ENCODE data around the gene CAPN8. TPM values are rescaled to one million over a fixed set of nuclear protein-coding genes. Genes with fewer than 3 reads are reported as not detected.

CAPN8 gene
- total RNA-seq, 1 donor from 2014 or later, result 97.2 TPM

GRCh38 chr1:223702735-223703667 lies 37.5 kb upstream of the CAPN8 start:
- no peak for DNase-seq (ENCODE audit: low spot score)

DNA sequence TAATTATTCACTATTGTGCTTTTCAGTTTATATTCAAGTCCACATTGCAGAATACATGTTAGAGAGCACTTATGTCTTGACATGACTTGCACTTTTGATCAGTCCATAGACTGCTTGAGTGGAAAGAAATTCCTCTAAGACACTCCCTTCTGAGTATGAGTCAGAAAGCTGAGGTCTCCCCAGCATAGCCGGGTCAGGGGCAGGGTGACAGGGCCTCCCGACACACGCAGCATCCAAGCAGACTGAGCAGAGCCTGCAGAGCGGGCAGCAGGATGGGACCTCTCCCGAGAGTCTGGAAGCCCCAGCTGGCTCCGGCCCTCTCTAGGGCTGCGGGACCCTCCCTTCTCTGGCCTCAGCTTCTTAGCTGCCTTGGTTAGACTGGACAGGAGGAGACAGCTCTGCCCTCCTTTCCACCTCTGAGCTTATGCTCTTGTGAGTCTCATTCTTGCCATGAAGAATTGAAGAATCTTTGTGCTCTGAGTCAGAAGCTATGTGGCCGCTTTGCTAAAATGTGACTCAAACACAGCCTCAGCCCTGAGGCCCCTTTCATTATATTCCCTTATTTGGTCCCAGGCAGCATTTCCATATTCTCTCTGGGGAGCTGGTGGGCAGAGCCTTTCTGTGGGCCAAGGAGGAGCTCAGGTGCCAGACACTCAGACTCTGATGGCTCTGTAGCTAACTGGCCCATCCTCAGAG lies 35.6 kb upstream of the CAPN8 start:
- no peak for DNase-seq (ENCODE audit: low spot score)

- DNase-seq (ENCODE audit: low spot score), result no peak
Measured at GRCh38 chr1:223700388-223700918, 35.0 kb upstream of the CAPN8 start.

- no peak for DNase-seq (ENCODE audit: low spot score)
Measured at GRCh38 chr1:223695941-223696340, 30.4 kb upstream of the CAPN8 start.

GRCh38 chr1:223695014-223695548 lies 29.6 kb upstream of the CAPN8 start:
- no peak for DNase-seq (ENCODE audit: low spot score)

DNA sequence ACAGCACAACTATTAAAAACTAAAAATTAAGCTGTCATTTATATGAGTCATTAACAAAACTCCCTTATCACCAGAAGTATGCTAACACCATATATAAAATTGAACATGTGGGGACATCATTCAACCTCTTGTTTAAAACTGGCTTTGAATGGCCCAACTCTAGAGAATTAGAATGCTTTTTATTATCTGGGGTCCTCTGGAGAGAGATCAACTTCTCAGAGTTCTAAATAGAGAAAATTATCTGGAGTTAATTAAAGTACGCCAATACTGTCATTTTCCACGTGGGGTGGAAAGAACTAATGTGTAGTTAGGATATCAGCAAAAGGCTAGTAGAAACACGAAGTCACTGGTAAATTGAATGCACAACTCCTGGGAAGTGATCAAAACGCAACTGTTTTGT lies 25.6 kb upstream of the CAPN8 start:
- no peak for DNase-seq (ENCODE audit: low spot score)

DNA sequence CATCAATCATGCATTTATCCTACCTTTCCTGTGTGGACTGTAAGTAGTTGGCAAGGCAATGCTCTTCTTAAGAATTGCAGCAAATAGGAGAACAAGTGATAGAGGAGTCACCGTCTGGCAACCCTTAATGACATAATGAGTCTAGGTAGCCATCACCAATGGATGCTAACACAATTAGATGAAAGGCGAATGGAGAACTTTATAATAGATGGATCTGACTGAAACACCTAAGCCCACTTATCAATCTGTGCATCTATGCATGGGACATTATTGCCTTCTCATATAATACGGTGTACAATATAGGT lies 18.9 kb upstream of the CAPN8 start:
- no peak for DNase-seq (ENCODE audit: low spot score)

GRCh38 chr1:223683586-223684487 lies 18.3 kb upstream of the CAPN8 start:
- peak; percentile 77 for DNase-seq (ENCODE audit: low spot score)

DNA sequence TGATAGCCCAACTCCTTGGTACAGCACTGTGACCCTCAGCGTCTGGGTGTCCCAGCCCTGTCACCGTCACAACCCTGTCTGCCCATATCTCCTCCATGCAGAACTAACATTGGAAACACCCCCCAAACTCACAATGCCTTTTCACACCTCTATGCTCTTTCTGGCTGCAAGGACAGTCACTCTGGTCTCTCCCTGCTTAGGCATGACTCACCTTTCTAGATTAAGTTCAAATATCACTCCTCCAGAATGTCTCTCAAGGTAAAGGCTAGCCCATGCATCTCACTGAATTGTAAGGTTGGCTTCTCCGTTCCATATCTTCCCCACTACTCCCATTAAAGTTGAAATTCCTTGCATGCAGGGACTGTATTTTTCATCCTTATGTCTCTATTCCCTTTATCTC lies 17.0 kb upstream of the CAPN8 start:
- DNase-seq (ENCODE audit: low spot score), result no peak

- no peak for DNase-seq (ENCODE audit: low spot score)
Measured at GRCh38 chr1:223680188-223680587, 14.7 kb upstream of the CAPN8 start.

DNA sequence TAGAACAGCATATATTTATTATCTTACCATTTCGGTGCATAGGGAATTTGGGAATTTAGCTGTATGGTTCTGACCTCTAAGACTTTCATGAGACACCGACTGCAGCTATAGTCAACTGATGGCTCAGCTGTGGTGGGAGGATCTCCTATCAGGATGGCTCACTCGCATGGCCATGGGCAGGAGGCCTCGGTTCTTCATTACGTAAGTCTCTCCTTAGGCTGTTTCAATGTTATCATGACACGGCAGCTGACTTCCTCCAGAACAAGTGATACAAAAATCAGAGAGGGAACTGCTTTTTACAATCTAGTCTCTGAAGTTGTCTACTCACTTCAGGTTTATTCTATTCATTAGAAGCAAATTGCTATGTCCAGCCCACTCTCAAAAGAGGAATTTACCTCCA lies 13.3 kb upstream of the CAPN8 start:
- no peak for DNase-seq (ENCODE audit: low spot score)

GRCh38 chr1:223674119-223674890 lies 8.8 kb upstream of the CAPN8 start:
- DNase-seq (ENCODE audit: low spot score), result no peak

DNA sequence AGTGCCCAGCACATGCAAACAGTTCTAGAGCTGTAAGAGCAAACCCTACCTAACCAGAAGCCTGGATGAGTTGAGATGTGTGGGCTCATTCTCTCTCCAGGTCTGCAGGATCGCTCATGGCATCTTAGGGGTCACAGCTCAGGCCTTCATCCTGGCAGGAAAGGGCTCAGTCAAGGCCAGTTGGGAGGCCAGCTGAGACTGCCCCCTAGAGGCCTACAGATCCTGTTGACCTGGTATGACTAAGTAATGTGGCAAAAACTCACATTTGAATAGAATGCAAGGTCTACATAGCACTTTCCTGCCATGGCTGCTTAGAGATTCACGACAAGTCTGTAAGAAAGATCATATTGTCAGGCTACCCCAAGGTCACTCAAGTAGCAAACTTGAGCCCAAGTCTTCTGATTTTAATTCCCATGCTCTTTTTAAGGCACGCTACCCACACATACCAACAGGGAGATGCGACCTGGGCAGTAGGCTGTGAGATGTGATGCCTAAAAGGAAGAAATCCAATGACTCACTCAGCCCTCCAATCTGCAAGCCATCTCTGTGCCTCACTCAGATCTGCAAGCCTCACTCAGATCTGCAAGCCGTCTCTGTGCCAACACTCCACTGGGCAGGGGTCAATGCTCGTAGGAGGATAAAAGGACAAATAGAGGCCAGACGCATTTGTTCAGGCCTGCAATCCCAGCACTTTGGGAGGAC lies 5.1 kb upstream of the CAPN8 start:
- DNase-seq (ENCODE audit: low spot score), result no peak

- DNase-seq (ENCODE audit: low spot score), result no peak
Measured at GRCh38 chr1:223669003-223669795, 3.7 kb upstream of the CAPN8 start.

DNA sequence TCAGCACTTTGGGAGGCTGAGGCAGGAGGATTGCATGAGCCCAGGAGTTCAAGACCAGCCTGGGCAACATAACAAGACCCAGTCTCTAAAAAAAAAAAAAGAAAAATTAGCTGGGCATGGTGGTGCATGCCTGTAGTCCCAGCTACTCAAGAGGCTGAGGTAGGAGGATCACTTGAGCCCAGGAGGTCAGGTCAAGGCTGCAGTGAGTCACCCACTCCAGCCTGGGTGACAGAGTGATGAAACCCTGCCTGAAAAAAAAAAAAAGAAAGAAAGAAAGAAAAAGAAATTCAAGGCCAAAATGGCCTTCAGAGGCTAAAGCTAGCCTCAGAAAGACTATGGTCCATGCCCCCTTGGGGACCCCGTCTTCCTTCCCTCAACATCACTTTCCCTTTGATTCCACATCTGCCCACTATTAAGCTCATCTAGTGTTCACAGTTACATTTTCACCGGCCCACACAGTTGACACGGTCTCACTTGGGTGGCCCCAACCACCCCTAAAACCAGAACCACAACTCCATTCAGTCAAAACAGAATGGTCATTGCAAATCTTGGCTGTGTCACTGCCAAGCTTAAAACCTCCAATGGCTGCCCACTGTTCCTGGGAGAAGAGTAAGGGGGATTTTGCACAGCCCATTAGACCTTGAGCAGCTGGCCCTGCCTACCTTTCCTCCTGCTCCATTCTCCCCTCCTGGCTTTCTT lies 2.1 kb upstream of the CAPN8 start:
- DNase-seq (ENCODE audit: low spot score), result no peak

DNA sequence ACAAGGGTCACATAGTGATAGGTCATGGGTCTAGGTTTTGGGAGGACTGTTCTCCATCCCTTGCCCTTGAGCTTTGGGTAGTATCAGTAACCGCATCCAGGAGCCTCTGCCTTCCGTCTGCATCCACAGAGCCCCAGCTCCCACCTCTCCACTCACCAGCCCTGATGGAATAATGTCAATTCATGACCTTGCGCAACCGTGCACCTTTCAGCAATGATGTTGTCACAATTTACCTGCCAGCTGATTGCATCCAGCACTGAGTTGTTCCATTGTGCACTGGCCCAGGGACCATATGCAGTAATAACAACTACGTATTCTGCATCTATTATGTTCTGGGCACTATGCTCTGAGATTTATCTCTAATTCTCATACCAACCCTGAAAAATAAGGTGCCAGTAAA lies 1.4 kb downstream of the CAPN8 start:
- no peak for DNase-seq (ENCODE audit: low spot score)

- DNase-seq (ENCODE audit: low spot score), result no peak
Measured at GRCh38 chr1:223662943-223663342, 2.6 kb downstream of the CAPN8 start.

- no peak for DNase-seq (ENCODE audit: low spot score)
Measured at GRCh38 chr1:223659711-223660110, 5.8 kb downstream of the CAPN8 start.

DNA sequence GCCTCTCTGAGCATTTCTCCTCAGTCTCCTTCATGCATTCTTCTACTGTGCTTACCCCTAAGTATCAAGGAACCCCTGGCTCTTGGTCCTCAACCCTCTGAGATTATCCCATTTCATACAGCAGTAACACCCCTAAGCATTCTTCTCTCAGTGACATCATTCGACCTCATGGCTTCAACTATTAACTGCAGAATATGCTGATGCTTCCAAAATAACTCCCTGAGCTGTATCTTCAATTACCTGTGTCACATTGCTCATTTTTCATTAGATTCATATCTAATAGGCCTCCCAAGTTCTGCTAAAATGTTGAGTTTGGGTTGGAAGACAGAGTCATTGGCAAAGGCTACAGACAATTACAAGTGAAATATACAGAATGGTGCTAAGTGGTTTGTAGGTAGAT lies 7.5 kb downstream of the CAPN8 start:
- DNase-seq (ENCODE audit: low spot score), result no peak

All from ureter (tissue), 1 donor.